ENCODE results near the gene IZUMO1.
"Not testable (repeated sequence)": the region's sequence is repeated elsewhere in the genome, so short reads cannot be mapped to it uniquely, and the experiment has no call there.

Gene IZUMO1

GRCh38 chr19:48768994-48769713, 22.4 kb upstream of the IZUMO1 start:
- TF ChIP-seq ZFX (IDR thresholded peaks at IDR 0.05) (no peak), CTCF (conservative IDR thresholded peaks at IDR 0.05) (no peak)
- H3K27ac ChIP-seq: no peak overlapping the region

GRCh38 chr19:48768171-48768753, 21.6 kb upstream of the IZUMO1 start:
- H3K27ac ChIP-seq: not testable (repeated sequence)

GRCh38 chr19:48765816-48766215, 19.1 kb upstream of the IZUMO1 start:
- not testable (repeated sequence) for H3K27ac ChIP-seq

GRCh38 chr19:48760504-48761205, 13.9 kb upstream of the IZUMO1 start:
- H3K27ac ChIP-seq: no peak overlapping the region
- TF ChIP-seq ZFX (IDR thresholded peaks at IDR 0.05) (no peak), CTCF (conservative IDR thresholded peaks at IDR 0.05) (no peak)

- no peak overlapping the region for H3K27ac ChIP-seq
- TF ChIP-seq ZFX (IDR thresholded peaks at IDR 0.05): no peak
- TF ChIP-seq CTCF (conservative IDR thresholded peaks at IDR 0.05): no peak
These were observed 11.0 kb upstream of the IZUMO1 start for GRCh38 chr19:48757741-48758144.

- TF ChIP-seq CTCF (conservative IDR thresholded peaks at IDR 0.05): no peak
- no peak for TF ChIP-seq ZFX (IDR thresholded peaks at IDR 0.05)
These were observed 10.5 kb upstream of the IZUMO1 start for GRCh38 chr19:48757089-48757675.

GRCh38 chr19:48756686-48757085, 10.0 kb upstream of the IZUMO1 start:
- H3K27ac ChIP-seq: no peak overlapping the region
- TF ChIP-seq ZFX (IDR thresholded peaks at IDR 0.05) (no peak), CTCF (conservative IDR thresholded peaks at IDR 0.05) (no peak)

More at GRCh38 chr19:48757089-48757675, 10.5 kb upstream of the IZUMO1 start:
- no peak overlapping the region for H3K27ac ChIP-seq

GRCh38 chr19:48756212-48756611, 9.5 kb upstream of the IZUMO1 start:
- H3K27ac ChIP-seq: no peak overlapping the region
- TF ChIP-seq ZFX (IDR thresholded peaks at IDR 0.05) (no peak), CTCF (conservative IDR thresholded peaks at IDR 0.05) (no peak)
